SU-DHL-6 (cell line): ENCODE results near the gene MGAT5.

Experiments used
- H2AFZ ChIP-seq: fragments of 200-600 bp; sonication (generic); 2 replicates; pipeline ENCODE4 v1.6.1; 2014; ENCODE audit warnings: low read depth, mild to moderate bottlenecking, moderate library complexity, mixed read lengths, antibody characterized with exemption, low read length; ENCODE audit not compliant: severe bottlenecking
- H3F3A ChIP-seq: fragments of 200-600 bp; shearing (Covaris generic); 2 replicates; pipeline ENCODE4 v1.6.0; 2016; ENCODE audit warnings: antibody characterized with exemption, mild to moderate bottlenecking; ENCODE audit not compliant: insufficient read depth
- H3K27ac ChIP-seq: fragments of 200-600 bp; sonication (generic); 2 replicates; pipeline ENCODE4 v1.5.1; 2016; ENCODE audit warnings: low read depth, mild to moderate bottlenecking, low read length, moderate library complexity, mixed read lengths
- H3K27me3 ChIP-seq: fragments of 200-600 bp; sonication (generic), shearing (Covaris generic); 2 replicates; pipeline ENCODE4 v1.6.0; 2014; ENCODE audit warnings: mild to moderate bottlenecking, low read length
- H3K36me3 ChIP-seq: fragments of 200-600 bp; sonication (generic); 2 replicates; pipeline ENCODE4 v1.6.1; 2014; ENCODE audit warnings: mild to moderate bottlenecking, low read length, mixed read lengths
- H3K4me2 ChIP-seq: fragments of 300-600, 200-600 bp; shearing (Covaris generic), sonication (generic); 2 replicates; pipeline ENCODE4 v1.6.0; 2014; ENCODE audit warnings: low read length, low read depth, mild to moderate bottlenecking; ENCODE audit not compliant: poor library complexity, severe bottlenecking
- H3K4me3 ChIP-seq: fragments of 200-600 bp; sonication (generic); 2 replicates; pipeline ENCODE4 v1.5.1; 2014; ENCODE audit warnings: antibody characterized with exemption, low read length, mild to moderate bottlenecking, mixed read lengths; ENCODE audit not compliant: insufficient read depth, poor library complexity, severe bottlenecking
- H3K79me2 ChIP-seq: fragments of 200-600 bp; sonication (generic); 2 replicates; pipeline ENCODE4 v1.6.1; 2014; ENCODE audit warnings: mild to moderate bottlenecking, low read length, moderate library complexity; ENCODE audit not compliant: insufficient read depth
- H3K9ac ChIP-seq: fragments of 200-600 bp; sonication (generic); 2 replicates; pipeline ENCODE4 v1.7.0; 2014; ENCODE audit warnings: mild to moderate bottlenecking, low read length
- H3K9me2 ChIP-seq: fragments of 200-600 bp; sonication (generic); replicated peaks from 2 replicates; pipeline ENCODE4 v1.6.1; 2014; ENCODE audit warnings: low read length; ENCODE audit not compliant: insufficient read depth
- H3K9me3 ChIP-seq: fragments of 200-600 bp; sonication (generic); 2 replicates; pipeline ENCODE4 v1.6.1; 2014; ENCODE audit warnings: low read length, mixed read lengths; ENCODE audit not compliant: insufficient read depth
- H4K20me1 ChIP-seq: fragments of 200-600 bp; sonication (generic); 2 replicates; pipeline ENCODE4 v1.6.1; 2014; ENCODE audit warnings: low read depth, mild to moderate bottlenecking, antibody characterized with exemption, low read length, moderate library complexity, mixed read lengths
- EZH2phosphoT487 ChIP-seq: fragments of 200-600 bp; sonication (generic), shearing (Covaris generic); conservative IDR thresholded peaks from 2 replicates; pipeline ENCODE4 v1.6.1; 2018; ENCODE audit warnings: mild to moderate bottlenecking, antibody characterized with exemption, low read length, moderate library complexity, mixed read lengths
- TF ChIP-seq, protein P1 (sequence below): fragments of 200-600 bp; sonication (generic); IDR thresholded peaks from one replicate; pipeline ENCODE4 v1.5.1; 2017; ENCODE audit warnings: antibody characterized with exemption, mild to moderate bottlenecking, low read length, moderate library complexity; ENCODE audit not compliant: insufficient read depth, poor library complexity, severe bottlenecking

The MGAT5 gene

DNA sequence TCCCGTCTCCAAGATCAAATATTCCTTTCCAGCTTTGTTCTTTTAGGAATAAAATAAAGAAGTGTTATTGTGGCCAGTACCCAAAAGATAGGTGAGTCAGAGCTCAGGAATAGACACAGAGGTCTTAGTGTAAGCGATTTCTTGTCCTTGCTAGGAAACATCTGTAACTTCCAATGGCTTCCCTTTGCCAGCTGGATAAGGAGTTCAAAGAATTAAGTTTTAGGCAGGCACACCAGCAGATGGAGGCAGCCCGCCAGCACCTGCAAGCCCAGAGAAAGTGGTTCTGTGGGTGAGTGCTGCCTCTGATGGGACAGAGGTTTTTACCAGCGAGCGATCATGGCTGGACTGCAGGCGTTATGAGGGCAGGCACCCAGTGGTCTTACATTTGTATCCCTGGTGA lies 125.4 kb downstream of the MGAT5 start:
- Histone ChIP-seq H3K27me3 (no peaks in the 10 kb centered on the region), H3K27ac (no peak overlapping the region), H3K9ac (no peak overlapping the region), H3K79me2 (no peaks in the 10 kb centered on the region), H3K9me2 (no peaks in the 10 kb centered on the region), H3K4me3 (no peak overlapping the region), H4K20me1 (no peaks in the 10 kb centered on the region), H2AFZ (no peak overlapping the region), H3K4me2 (no peak overlapping the region), H3K9me3 (no peaks in the 10 kb centered on the region), H3F3A (no peaks in the 10 kb centered on the region), H3K36me3 (no peaks in the 10 kb centered on the region)
- TF ChIP-seq, protein P1, sequence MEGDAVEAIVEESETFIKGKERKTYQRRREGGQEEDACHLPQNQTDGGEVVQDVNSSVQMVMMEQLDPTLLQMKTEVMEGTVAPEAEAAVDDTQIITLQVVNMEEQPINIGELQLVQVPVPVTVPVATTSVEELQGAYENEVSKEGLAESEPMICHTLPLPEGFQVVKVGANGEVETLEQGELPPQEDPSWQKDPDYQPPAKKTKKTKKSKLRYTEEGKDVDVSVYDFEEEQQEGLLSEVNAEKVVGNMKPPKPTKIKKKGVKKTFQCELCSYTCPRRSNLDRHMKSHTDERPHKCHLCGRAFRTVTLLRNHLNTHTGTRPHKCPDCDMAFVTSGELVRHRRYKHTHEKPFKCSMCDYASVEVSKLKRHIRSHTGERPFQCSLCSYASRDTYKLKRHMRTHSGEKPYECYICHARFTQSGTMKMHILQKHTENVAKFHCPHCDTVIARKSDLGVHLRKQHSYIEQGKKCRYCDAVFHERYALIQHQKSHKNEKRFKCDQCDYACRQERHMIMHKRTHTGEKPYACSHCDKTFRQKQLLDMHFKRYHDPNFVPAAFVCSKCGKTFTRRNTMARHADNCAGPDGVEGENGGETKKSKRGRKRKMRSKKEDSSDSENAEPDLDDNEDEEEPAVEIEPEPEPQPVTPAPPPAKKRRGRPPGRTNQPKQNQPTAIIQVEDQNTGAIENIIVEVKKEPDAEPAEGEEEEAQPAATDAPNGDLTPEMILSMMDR, result no peak

DNA sequence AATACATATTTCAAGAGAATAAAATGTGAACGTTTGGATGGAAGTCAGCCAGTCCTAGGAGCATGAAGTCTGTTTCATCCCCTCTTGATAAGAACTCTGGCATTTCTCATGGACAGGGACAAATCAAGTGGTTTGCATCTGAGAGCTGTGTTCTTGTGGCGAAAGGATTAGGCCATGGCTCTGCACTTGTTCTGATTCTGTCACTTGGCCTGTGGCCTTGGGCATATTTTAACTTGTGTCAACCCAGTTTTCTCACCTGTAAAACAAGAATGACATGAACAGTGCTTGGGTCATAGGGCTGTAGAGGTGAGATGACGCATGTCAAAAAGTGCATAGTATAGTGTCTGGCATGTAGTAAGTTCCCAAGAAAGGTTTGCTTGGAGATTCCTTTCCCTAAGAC lies 125.8 kb downstream of the MGAT5 start:
- no peaks in the 10 kb centered on the region for H4K20me1 ChIP-seq
- no peak overlapping the region for H3K4me3 ChIP-seq
- no peaks in the 10 kb centered on the region for H3K79me2 ChIP-seq
- H3K27me3 ChIP-seq, result no peaks in the 10 kb centered on the region
- no peak overlapping the region for H3K27ac ChIP-seq
- no peaks in the 10 kb centered on the region for H3K36me3 ChIP-seq
- TF ChIP-seq EZH2phosphoT487, result no peak
- TF ChIP-seq, protein P1, result no peak
- no peaks in the 10 kb centered on the region for H3K9me3 ChIP-seq
- no peak overlapping the region for H2AFZ ChIP-seq
- H3F3A ChIP-seq, result no peaks in the 10 kb centered on the region
- H3K9me2 ChIP-seq, result no peaks in the 10 kb centered on the region
- H3K4me2 ChIP-seq, result no peak overlapping the region
- H3K9ac ChIP-seq, result no peak overlapping the region

DNA sequence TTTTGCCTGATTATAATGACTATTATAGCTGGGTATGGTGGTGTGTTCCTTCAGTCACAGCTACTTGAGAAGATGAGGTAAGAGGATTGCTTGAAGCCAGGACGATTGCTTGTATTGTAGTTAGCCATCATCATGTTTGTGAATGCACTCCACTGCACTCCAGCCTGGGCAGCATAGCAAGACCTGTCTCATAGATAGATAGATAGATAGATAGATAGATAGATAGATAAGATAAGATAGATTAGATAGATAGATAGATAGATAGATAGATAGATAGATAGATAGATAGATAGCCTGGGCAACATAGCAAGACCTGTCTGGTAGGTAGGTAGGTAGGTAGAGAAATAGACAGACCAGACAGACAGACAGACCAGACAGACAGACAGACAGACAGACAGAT lies 127.3 kb downstream of the MGAT5 start:
- no peaks in the 10 kb centered on the region for H4K20me1 ChIP-seq
- no peak overlapping the region for H3K27ac ChIP-seq
- H3F3A ChIP-seq, result no peaks in the 10 kb centered on the region
- H3K36me3 ChIP-seq, result no peaks in the 10 kb centered on the region
- H3K4me3 ChIP-seq, result no peak overlapping the region
- no peak overlapping the region for H3K4me2 ChIP-seq
- no peak for TF ChIP-seq EZH2phosphoT487
- TF ChIP-seq, protein P1, result no peak
- H3K9ac ChIP-seq, result no peak overlapping the region
- no peaks in the 10 kb centered on the region for H3K9me2 ChIP-seq
- no peaks in the 10 kb centered on the region for H3K9me3 ChIP-seq
- H3K79me2 ChIP-seq, result no peaks in the 10 kb centered on the region
- H3K27me3 ChIP-seq, result no peaks in the 10 kb centered on the region
- H2AFZ ChIP-seq, result no peak overlapping the region

DNA sequence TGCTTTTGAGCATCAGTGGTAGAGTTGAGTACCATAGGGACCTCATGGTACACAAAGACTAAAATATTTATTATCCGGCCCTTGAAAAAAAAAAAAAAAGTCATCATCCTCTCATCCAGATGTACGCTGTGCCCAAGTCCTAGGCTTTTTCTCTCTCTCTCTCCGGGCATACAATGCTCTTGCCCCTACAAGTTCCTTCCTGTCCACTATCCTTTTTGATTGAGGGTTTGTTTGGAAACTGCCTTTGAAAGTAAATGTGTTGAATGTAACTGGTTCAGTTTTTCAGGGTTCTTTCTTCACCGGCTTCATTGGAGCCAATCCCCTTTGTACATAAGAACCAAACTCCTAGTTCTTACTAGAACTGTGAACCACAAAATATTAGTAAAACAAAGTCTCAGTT lies 130.3 kb downstream of the MGAT5 start:
- H3K4me3 ChIP-seq, result no peak overlapping the region
- no peaks in the 10 kb centered on the region for H3K9me3 ChIP-seq
- TF ChIP-seq EZH2phosphoT487, result no peak
- TF ChIP-seq, protein P1, result no peak
- H3K79me2 ChIP-seq, result no peaks in the 10 kb centered on the region
- no peaks in the 10 kb centered on the region for H3F3A ChIP-seq
- no peak overlapping the region for H3K27ac ChIP-seq
- H4K20me1 ChIP-seq, result no peaks in the 10 kb centered on the region
- H2AFZ ChIP-seq, result no peak overlapping the region
- H3K9ac ChIP-seq, result no peak overlapping the region
- H3K27me3 ChIP-seq, result no peaks in the 10 kb centered on the region
- no peak overlapping the region for H3K4me2 ChIP-seq
- H3K9me2 ChIP-seq, result no peaks in the 10 kb centered on the region
- H3K36me3 ChIP-seq, result no peaks in the 10 kb centered on the region
